HG03520 (cell line): ENCODE results near the gene WBP11.

Source experiments
- ATAC-seq: cut with Tn5 transposase; IDR thresholded peaks from one replicate; pipeline ENCODE4 v1.9.1; 2021; ENCODE audit warnings: mild to moderate bottlenecking, moderate library complexity; ENCODE audit not compliant: unreplicated experiment

The WBP11 gene

GRCh38 chr12:14825256-14825655, 22.0 kb upstream of the WBP11 start:
- no peak for ATAC-seq

- ATAC-seq = no peak
Observed at GRCh38 chr12:14824012-14824634, 20.8 kb upstream of the WBP11 start.

GRCh38 chr12:14814014-14814413, 10.7 kb upstream of the WBP11 start, which contains the start of gene SMCO3:
Gene SMCO3, minus strand, starts transcription at chr12:14814182. Its CDS starts 7,502 bp downstream, at chr12:14806680.
- no peak for ATAC-seq

- ATAC-seq = no peak
Observed at GRCh38 chr12:14811486-14811885, 8.2 kb upstream of the WBP11 start.

GRCh38 chr12:14810953-14811483, 7.7 kb upstream of the WBP11 start:
- no peak for ATAC-seq

GRCh38 chr12:14810167-14810952, 7.1 kb upstream of the WBP11 start:
- no peak for ATAC-seq

- ATAC-seq = peak; percentile 18
Observed at GRCh38 chr12:14803830-14804160, 517 bp upstream of the WBP11 start.

GRCh38 chr12:14802721-14803010, 612 bp downstream of the WBP11 start:
- no peak for ATAC-seq

GRCh38 chr12:14802247-14802646, 1.0 kb downstream of the WBP11 start:
- ATAC-seq = no peak

- ATAC-seq = no peak
Observed at GRCh38 chr12:14795028-14795448, 8.2 kb downstream of the WBP11 start.

- ATAC-seq = no peak
Observed at GRCh38 chr12:14785568-14785967, 17.7 kb downstream of the WBP11 start.

GRCh38 chr12:14784471-14784870, 18.8 kb downstream of the WBP11 start:
- no peak for ATAC-seq

GRCh38 chr12:14782756-14783155, 20.5 kb downstream of the WBP11 start:
- no peak for ATAC-seq

GRCh38 chr12:14781563-14781962, 21.7 kb downstream of the WBP11 start:
- no peak for ATAC-seq

- ATAC-seq = no peak
Observed at GRCh38 chr12:14780859-14781258, 22.4 kb downstream of the WBP11 start.

GRCh38 chr12:14779834-14780233, 23.4 kb downstream of the WBP11 start:
- ATAC-seq = no peak

GRCh38 chr12:14777271-14777670, 26.0 kb downstream of the WBP11 start:
- ATAC-seq = no peak

- no peak for ATAC-seq
Observed at GRCh38 chr12:14776236-14776961, 26.9 kb downstream of the WBP11 start.

- no peak for ATAC-seq
Observed at GRCh38 chr12:14775636-14775980, 27.7 kb downstream of the WBP11 start.

- ATAC-seq = no peak
Observed at GRCh38 chr12:14774906-14775635, 28.2 kb downstream of the WBP11 start.
